SK-N-SH treated with all-trans-retinoic acid at 6 μM for 48 hours (cell line): ENCODE measurements around the gene MAP2K6.

Source experiments
- ARNTL ChIP-seq: fragments of 450-650 bp; formaldehyde crosslinking; IDR thresholded peaks from 2 replicates; pipeline ENCODE4 v1.5.0; 2020; ENCODE audit warnings: low read depth, mild to moderate bottlenecking, moderate library complexity, borderline replicate concordance
- BACH2 ChIP-seq: fragments of 250-450 bp; sonication (Bioruptor Pico); IDR thresholded peaks from 2 replicates; pipeline ENCODE4 v1.9.0; 2021; ENCODE audit warnings: mild to moderate bottlenecking, borderline replicate concordance
- ESRRG ChIP-seq: fragments of 250-450 bp; sonication (Bioruptor Pico); IDR thresholded peaks from 2 replicates; pipeline ENCODE4 v1.6.1; 2021; ENCODE audit warnings: mild to moderate bottlenecking
- OSR1 ChIP-seq: fragments of 250-450 bp; sonication (Bioruptor Pico); IDR thresholded peaks from 2 replicates; pipeline ENCODE4 v1.8.0; 2022; ENCODE audit warnings: moderate library complexity, mild to moderate bottlenecking, inconsistent platforms
- PATZ1 ChIP-seq: fragments of 250-450 bp; sonication (Bioruptor Pico); IDR thresholded peaks from 2 replicates; pipeline ENCODE4 v1.8.0; 2020; ENCODE audit warnings: mild to moderate bottlenecking, moderate library complexity, borderline replicate concordance
- PPARA ChIP-seq: fragments of 250-450 bp; sonication (Bioruptor Pico); IDR thresholded peaks from 2 replicates; pipeline ENCODE4 v1.5.0; 2020; ENCODE audit warnings: mild to moderate bottlenecking, borderline replicate concordance
- RARB ChIP-seq: fragments of 250-450 bp; sonication (Bioruptor Pico); IDR thresholded peaks from 2 replicates; pipeline ENCODE4 v1.8.0; 2021; ENCODE audit warnings: mild to moderate bottlenecking, moderate library complexity
- ZC3H10 ChIP-seq: fragments of 250-450 bp; sonication (Bioruptor Pico); IDR thresholded peaks from 2 replicates; pipeline ENCODE4 v1.5.1; 2021; ENCODE audit warnings: mild to moderate bottlenecking, moderate library complexity
- ZFP30 ChIP-seq: fragments of 450-650 bp; formaldehyde crosslinking; IDR thresholded peaks from 2 replicates; pipeline ENCODE4 v1.5.0; 2022; ENCODE audit warnings: mild to moderate bottlenecking, moderate library complexity
- ZNF70 ChIP-seq: fragments of 450-650 bp; formaldehyde crosslinking; IDR thresholded peaks from 2 replicates; pipeline ENCODE4 v1.5.0; 2020; ENCODE audit warnings: mild to moderate bottlenecking, moderate library complexity
- ZNF8 ChIP-seq: fragments of 450-650 bp; formaldehyde crosslinking; IDR thresholded peaks from 2 replicates; pipeline ENCODE4 v1.5.0; 2020; ENCODE audit warnings: mild to moderate bottlenecking, moderate library complexity
- TF ChIP-seq, protein P1 (sequence below): fragments of 250-450 bp; sonication (Bioruptor Pico); IDR thresholded peaks from 2 replicates; pipeline ENCODE4 v1.8.0; 2021; ENCODE audit warnings: low read depth, mild to moderate bottlenecking, moderate library complexity, borderline replicate concordance
- TF ChIP-seq, protein P2 (sequence below): fragments of 250-450 bp; sonication (Bioruptor Pico); IDR thresholded peaks from 2 replicates; pipeline ENCODE4 v1.5.1; 2021; ENCODE audit warnings: mild to moderate bottlenecking, moderate library complexity

DNA sequence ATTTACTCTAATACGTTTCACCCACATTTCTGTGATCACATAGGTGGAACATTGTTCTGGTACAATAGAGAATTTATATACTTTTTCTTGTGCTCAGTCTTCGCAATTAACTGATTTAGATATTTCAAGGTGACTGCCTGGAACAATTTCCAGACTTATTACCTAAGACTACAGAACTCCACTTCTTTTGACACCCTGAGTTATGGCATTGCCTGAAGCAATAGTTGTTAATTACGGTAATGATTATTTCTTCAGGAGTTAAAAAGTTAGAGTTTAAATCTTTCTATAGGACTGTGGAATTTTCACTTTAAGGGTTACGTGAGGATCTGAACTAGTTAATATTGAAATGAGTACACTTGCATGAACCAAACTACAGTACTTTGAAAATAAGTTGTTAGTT is 74.8 kb downstream of the MAP2K6 start:
- TF ChIP-seq ARNTL: no peak
- TF ChIP-seq OSR1 (CRISPR knock-in tag): no peak
- TF ChIP-seq PATZ1 (CRISPR knock-in tag): no peak
- TF ChIP-seq ZNF8: no peak
- no peak for TF ChIP-seq ZFP30
- no peak for TF ChIP-seq ZNF70
- no peak for TF ChIP-seq ZC3H10 (CRISPR knock-in tag)
- no peak for TF ChIP-seq PPARA (CRISPR knock-in tag)
- no peak for TF ChIP-seq BACH2 (CRISPR knock-in tag)
- TF ChIP-seq, protein P1, sequence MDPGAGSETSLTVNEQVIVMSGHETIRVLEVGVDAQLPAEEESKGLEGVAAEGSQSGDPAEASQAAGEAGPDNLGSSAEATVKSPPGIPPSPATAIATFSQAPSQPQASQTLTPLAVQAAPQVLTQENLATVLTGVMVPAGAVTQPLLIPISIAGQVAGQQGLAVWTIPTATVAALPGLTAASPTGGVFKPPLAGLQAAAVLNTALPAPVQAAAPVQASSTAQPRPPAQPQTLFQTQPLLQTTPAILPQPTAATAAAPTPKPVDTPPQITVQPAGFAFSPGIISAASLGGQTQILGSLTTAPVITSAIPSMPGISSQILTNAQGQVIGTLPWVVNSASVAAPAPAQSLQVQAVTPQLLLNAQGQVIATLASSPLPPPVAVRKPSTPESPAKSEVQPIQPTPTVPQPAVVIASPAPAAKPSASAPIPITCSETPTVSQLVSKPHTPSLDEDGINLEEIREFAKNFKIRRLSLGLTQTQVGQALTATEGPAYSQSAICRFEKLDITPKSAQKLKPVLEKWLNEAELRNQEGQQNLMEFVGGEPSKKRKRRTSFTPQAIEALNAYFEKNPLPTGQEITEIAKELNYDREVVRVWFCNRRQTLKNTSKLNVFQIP: no peak
- no peak for TF ChIP-seq ESRRG (CRISPR knock-in tag)
- TF ChIP-seq RARB (CRISPR knock-in tag): no peak
- TF ChIP-seq, protein P2, sequence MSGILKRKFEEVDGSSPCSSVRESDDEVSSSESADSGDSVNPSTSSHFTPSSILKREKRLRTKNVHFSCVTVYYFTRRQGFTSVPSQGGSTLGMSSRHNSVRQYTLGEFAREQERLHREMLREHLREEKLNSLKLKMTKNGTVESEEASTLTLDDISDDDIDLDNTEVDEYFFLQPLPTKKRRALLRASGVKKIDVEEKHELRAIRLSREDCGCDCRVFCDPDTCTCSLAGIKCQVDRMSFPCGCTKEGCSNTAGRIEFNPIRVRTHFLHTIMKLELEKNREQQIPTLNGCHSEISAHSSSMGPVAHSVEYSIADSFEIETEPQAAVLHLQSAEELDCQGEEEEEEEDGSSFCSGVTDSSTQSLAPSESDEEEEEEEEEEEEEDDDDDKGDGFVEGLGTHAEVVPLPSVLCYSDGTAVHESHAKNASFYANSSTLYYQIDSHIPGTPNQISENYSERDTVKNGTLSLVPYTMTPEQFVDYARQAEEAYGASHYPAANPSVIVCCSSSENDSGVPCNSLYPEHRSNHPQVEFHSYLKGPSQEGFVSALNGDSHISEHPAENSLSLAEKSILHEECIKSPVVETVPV (CRISPR knock-in tag): no peak
